Activated T-cell treated with anti-CD3 and anti-CD28 coated beads for 1 hour (primary cell): Measurements from ENCODE around the gene NFIC.

Experiments
- DNase-seq: peaks from one replicate; pipeline ENCODE4 v3.0.0-alpha.2; 2020; ENCODE audit warnings: low read depth

NFIC gene

DNA sequence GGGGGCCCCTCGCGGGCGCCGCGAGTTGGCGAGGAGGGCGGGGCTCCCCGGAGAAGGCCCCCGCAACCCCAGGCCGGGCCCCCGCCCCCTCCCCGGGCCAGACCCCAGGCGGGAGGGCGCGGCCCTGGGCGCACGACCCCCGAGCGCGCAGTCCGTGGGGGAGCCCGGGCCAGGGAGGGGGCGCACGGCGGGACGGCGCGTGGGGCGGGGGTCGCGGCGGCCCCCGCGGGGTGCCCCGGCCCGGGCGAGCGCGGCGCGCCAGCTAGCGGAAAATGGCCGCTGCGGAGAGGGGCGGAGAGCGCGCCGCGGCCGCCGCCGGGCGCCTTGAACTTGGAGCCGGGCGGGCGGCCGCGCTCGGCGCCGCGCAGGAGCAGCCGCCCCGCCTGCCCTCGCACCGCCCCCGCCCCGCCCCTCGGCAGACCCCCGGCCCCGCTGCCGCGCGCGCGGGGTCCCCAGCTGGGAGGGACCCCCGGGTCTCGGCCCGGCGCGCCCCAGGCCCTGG is 6.4 kb upstream of the NFIC start:
- no peak for DNase-seq

DNA sequence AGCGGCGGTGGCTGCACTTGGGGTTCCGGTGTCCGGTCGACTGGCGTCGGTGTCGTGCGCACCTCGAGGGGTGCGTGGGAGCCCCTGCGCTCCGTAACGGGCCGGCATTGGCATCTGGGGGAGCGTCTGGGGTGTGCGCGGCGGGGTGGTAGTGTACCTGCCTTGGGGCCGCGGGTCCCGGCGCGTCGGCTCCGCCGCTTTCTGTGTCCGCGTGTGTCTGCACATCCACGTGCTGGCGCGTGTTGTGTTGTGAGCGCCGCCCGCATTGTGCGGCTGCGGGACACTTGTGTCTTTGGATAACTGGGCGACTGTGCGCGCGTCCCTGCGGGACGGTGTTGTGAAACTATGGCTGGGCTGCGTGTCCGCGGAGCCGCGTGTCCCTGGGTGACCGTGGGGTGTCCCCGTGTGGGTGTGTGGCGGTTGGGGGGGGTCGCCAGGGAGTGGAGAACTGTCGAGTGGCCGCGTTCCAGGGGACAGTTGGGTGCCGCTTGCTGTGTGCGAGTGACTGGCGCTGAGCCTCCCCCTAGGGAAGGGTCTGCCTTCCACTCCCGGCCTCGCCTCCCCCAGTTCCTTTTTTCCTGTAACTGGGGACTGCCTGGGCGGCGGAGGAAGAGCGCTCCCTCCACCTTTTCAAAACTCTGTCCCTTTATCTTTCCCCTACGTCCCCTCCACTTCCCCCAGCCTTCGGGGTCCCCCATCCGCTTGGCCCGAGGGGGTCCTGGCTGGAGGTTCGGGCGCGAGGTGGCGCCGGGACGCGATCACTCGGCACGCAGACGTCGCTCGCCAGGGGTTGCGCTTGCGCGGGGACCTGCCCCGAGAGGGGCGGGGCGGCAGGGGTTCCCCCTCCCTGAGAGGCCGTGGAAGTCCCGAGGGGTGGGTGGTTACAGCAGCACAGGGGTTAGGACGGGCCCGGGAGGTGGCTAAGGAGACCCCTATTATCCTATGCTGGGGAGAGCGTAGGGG is 5.7 kb upstream of the NFIC start:
- DNase-seq, result peak; percentile 70

DNA sequence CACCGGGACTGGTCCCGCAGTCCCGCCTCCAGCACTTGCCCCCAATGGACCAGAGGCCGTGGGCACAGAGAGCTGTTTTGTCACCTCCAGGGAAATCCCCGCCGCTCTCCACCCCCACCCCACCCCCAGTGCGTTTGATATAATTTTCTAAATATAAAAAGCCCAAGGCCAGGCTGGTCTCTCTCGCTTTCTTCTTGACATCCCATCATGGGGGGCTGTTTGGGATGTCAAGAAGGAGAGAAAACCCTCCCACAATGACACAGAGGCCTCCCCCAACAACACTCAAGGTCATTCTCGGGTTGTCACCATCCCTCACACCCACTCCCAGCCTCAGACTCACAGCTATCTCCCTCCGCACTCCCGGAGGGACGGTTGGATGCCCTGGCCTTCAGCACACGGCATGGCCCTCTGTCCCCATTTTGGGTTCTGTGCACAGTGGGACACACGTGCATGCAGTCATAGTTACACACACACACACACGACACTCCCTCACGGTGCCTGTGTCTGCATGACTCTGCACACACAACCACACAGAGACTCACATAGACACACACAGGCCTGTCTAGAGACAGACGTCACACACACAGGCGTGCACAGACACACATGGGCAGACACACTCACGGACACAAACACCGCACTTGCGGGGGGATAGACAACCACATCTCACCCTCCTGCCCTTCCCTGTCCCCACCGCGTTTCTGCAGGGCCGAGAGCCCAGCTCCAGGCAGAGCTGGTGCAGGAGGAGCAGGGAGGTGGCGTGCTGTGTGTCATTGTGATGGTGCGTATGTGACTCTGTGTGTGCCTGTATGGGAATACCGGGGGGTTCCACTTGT is 4.8 kb upstream of the NFIC start:
- DNase-seq, result no peak

DNA sequence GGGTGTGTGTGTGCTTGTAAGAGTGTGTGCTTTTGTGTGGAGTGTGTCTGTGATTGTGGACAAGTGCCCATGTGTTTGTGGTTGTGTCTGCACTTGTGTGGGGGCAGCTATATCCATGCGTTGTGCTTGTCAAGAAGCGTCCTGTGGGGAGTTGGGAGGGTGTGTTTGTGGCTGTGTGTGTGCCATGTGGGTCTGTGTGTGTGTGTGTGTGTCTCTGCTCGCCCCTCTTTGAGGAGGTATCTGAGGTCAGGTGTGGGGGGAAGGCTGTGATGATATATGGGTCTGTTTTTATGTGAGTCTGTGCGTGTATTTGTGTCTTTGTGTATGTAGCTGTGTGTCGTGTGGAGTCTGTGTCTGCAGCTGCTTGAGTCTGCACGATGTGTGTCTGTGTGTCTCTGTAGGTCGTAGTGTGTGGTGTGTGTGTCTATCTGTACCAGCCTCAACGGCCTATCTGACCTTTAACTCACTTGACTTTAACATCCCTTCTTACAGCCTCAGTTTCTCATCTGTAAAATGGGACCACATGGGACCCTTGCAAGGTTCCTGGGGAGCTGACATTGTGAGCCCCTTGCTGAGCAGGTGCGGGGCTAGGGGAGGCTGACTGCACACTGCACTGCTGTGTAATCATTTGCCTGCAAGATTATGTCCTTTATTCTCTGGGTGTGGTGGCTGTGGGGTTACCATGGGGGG is 4.0 kb upstream of the NFIC start:
- no peak for DNase-seq

DNA sequence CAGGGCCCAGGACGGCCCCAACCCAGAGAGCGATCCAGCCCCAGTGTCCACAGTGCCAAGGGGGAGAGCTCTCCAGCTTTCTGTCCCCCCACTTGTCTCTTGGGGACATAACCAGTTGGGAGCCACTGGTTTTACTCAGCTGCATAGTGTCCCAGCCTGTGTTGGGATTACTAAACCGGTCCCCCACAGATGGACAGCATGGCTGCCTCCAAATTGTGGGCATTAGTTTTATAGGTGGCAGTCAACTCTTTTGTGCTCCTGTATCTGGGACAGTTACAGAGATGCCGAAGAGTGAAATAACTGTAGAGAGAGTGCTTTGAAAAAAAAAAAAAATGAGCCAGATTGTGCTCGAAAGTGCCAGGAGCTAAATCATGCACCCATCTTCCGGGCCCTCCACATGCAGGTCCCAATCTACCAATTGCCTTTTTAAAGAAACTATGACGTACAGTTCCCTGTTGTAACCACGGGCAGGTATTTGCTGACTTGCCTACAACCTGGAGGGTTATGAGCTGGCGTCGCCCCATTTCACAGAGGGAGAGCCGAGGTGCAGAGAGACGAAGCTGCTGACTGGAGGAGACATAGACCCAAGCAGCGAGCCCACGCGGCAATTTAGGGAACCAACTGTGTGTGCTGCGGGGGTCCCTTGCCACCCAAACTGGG is 2.4 kb upstream of the NFIC start:
- no peak for DNase-seq

DNA sequence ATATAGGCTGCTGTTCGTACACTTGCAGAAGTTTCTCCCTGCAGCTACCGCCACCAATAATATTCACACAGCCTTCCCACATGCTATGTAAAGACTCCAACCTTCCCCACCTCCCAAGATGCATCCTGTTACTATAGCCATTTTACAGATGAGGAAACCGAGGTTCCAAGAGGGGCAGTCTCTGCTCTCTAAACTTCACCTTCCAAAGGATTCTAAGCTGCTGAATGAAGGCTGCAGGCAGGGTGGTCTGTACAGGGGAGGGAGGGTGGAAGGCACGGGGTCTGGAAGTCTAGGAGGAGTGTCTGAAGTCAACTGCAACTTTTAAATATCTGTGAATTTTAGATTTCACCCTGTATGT is 1.9 kb upstream of the NFIC start:
- DNase-seq, result no peak

DNA sequence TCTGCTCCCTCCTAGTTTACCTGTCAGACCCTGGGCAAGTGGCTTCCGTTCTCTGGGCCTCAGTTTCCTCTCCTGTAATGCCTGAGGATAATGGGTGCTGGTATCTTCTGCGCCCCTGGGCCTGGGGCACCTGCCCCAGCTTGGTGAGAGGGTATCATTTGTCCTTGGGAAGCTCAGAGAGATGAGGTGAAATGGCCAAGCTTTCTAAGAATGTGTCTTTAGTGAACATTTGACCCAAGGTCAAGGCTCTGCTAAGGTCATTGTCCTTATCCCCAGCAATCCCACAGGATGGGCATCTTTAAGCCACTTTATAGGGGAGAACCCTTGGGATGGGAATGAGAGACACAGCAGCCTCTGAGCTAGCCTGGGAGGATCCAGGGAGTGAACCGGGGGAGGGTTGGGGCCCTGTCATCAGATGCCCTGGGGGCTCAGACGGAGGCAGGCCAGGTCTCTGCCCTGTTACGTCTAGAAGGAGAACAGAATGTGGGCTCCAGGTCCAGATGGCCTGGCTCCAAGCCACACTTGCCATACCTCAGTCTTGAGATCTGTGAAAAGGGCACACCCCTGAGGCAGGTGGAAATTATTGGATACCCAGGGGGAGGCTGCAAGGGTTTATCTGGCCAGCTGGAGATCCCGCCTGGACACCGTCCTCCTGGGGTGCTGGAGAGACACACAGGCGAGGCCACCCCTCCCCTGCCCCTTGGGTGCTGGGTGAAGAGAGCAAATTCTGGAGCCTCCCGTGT is 1.1 kb upstream of the NFIC start:
- no peak for DNase-seq

DNA sequence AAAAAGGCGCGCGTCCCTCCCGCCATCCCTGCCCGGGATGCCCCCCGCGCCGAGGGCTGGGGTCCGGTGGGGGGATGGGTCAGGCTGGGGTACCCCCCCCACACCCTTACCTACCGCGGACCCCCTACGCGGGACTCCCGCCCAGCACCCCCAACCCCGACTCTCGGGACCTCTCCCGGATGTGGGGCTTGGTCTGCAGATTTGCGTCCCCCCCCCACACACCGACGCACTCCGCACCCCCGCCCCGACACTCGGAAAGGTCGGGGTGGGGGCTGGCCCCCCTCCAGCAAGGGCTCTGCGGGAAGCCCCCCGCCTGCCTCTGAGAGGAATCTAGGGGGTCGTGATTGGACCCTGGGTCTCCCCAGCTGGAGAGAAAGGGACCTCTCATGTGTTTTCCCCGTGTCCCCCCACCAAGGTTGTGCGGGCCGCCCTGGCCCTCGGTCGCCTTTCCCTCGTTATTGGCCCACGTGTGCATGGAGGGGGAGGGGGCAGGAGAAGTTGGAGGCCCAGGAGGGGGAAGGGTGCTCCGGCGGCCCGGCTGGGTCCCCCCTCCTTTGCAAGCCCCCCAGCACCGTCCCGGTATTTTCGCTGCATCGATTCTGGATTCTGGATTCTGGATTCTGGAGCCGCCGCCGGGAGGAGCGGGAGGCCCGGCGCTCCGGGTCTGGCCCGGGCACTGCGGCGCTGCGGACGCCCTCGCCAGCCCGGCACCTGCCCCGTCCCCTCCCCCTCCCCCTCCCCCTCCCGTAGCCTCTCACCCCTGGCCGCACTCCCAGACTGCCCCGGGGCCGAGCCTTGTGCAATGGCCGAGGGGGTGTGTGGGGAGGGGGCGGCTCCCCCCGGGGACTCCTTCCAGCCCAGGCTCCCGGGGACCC is 607 bp downstream of the NFIC start:
- no peak for DNase-seq

DNA sequence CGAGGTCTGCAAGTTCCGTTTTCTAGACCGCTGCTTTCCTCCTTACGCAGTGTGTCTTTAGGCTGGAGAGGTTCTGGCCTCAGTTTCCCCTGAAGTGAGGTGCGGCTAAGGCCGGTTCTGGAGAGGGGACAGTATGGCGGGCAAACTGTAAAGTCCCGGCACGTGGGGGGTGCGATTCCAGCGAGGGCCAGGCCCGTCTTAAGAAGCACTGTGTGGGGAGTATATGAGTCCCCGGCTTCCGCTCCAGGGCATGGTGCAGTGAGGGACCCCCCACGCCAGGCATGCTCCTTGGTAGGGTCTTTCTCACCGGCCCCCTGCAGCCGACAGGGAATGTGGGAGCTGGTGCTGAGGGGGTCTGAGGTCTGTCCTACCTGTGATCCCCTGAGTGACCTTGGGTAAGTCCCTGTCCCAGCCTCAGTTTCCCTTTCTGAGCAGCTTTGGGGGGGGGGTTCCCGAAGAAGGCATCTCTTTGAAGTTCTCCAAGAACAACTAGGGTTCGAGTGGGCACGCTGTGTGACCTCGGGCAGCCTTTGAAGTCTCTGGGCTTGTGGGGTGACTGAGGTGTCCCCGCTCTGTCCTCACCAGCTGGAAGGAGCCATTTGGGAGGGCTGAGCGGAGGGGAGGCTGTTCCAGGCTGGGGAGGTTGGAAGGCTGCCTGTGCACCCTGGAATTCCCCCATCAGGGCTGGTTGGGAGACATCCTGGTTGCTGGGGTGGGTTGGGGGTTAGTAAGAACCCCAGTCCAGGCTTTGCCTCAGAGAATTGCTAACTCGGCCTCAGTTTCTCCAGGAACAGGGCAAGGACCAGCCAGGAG is 1.5 kb downstream of the NFIC start:
- DNase-seq, result no peak

DNA sequence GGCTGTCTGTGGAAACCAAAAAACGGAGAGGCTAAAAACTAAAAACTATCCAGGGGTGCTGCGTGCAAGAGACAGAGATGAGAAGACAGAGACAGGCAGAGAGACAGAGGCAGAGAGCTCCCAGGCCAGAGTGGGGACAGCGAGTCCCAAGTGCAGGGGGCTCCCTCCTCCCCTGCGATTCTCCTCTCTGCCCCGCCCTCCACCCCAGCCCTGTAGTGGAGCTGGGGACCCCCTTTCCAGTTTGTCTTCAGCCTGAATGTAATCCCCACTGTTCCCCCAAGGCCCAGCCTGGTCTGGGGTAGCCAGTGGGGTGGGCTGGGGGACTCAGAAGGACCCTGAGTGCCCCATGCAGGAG is 2.0 kb downstream of the NFIC start:
- DNase-seq, result no peak

DNA sequence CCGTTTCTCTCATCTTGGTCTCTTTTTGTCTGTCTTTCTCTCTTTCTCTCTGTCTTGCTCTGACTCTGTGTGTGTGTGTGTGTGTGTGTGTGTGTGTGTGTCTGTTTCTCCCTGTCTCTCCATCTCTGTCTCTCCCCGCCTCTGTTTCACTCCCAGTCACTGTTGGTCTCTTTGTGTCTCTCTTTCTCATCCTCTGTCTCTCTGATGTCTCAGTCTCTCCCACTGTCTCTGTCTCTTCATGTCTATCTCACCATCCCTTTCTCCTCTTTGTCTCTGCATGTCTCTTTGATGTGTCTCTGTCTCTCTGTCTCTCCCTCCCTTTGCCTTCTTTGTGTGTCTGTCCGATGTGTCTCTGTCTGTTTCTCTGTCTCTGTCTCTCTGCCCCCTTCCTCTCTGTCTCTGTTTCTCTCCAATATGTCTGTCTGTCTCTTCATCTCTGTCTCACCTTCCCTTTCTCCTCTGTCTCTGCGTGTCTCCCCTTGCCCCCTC is 2.5 kb downstream of the NFIC start:
- no peak for DNase-seq

DNA sequence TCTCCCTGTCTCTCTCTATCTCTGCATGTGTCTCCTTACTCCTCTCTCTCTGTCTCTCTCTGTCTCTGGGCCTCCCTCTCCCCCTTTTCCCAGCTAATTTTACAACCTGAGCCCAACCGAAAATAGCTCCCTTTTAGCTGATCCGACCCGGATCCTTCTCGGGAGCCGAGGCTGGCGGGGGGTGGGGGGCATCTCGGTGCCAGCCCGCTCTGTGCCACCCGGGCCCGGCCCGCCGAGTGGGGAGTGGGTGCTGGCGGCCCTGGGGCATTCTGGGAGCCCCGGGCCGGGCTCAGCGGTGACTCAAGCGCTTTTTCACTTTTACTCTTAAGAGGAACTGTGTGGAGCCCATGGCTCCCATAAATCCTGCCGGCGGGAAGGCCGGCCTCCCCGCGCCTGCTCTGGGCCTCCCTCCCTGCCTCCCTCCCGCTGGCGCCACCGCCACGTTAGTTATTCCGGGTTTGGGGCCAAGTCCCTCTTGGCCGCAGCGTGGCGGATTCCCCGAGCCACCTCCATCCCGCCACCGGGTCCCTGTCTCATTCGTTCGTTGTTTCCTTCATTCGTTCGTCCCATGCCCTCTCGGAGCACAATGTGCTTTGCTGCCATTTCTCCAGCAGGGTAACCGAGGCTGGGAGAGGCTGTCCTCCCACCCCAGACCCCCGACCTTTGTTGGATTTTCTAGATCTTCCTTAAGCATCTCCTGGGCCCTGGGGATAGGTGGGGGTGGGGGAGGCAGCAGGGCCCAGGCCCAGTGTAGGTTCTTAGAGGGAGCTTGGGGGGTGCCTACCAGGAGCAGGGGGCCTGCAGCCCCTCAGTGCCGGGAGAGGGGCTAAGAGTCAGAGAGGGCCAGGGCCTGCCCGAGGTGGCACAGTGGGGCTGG is 3.2 kb downstream of the NFIC start:
- DNase-seq, result no peak

DNA sequence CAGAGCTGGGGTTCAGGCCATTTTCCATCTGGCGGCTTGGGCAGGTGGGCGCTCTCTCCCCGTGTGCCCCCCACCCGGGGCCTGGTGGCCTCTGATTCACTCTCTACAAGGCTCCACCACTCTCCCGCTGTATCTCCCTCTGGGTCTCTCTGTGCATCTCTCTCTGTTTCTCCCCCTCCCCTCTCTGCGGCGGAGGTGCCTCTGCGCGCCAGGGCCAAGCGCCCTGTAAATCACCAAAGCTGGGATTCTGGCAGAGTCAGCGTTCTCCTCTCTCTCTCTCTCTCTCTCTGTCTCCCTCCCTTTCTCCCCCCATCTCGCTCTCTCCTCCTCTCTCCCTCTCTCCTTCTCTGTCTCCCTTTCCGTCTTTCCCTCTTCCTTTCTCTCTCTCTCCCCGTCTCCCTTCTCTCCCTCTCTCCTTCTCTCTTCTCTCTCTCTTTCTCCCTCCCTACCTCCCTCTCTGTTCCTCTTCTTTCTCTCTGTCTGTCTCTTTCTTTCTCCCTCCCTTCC is 3.9 kb downstream of the NFIC start:
- no peak for DNase-seq

DNA sequence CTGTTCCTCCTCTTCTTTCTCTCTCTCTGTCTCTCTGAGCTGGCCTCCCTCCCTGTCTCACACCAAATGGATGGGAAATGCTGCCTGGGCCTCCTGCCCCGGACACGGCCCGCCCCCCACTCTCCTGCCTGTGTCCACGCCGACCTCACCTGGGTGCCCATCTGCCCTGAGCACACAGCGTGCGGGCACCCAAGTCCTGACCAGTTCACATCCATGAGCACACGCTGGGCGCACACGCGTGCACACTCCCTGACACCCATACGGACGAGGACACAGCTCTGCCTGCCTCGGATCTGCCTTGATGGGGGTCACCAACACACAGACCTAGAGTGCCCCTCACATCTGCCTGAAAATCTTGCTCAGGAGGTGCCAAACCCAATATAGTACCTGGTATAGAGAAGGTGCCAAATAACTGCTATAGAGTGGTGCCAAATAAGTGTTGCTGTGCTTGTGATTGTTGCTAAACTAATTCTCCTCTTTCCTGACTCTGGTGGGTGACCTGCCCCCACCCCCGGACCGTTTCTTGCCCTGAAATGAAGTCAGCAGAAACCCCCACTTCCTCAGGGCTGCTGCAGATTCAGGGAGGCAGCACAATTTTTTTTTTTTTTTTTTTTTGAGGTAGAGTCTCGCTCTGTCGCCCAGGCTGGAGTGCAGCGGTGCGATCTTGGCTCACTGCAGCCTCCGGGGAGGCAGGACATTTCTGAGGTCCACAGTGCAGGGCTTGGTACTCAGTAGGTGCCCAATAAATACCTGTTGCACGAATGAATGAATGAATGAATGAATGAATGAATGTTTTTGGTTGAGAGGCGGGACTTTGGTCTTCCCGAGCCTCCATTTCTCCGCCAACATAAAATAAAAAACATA is 4.6 kb downstream of the NFIC start:
- no peak for DNase-seq

DNA sequence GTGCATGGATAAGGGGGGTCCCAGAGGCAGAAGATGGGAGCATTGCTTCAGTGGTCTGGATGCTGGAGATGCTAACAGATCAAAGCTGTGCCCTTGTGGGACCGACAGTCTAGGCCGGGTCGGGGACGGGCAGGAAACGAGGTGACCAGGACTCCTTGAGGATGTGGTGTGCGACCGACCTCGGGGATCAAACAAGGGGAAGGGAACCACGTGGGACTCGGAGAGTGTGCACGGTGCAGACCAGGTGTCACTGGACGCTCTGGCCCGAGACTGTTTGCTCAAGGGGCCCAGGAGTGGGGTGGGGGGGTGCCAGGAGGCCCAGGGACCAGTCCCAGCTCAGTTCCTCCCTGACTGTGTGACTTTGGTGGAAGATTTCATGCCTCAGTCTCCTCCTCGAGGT is 6.0 kb downstream of the NFIC start:
- no peak for DNase-seq

DNA sequence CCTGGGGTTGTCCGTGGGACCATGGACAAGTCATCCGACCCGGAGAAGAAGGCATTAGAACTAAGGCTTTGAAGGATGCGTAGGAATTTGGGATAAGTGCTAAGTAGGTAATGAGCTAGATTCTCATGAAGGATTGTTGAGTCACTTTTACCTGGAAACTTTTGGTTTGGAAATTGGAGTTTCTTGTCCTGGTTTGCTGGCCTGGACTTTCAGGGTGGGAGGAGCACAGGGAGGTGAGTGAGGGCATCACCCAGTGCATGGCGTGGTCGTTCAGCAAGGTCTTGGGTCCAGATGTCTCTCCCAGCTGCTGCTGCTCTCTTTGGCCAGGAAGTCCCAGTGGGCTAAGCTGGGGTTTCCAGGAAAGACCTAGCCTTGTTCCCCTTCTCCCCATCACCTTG is 7.6 kb downstream of the NFIC start:
- no peak for DNase-seq
